Hematopoietic multipotent progenitor cell (in vitro differentiated cells): ENCODE results near the gene CFAP299. TPM values are rescaled to one million over a fixed set of nuclear protein-coding genes. Genes with fewer than 3 reads are reported as not detected.
A peak's percentile ranks its signal among the peaks of the same experiment; 100 is the strongest.
"Not testable (repeated sequence)": the region's sequence is repeated elsewhere in the genome, so short reads cannot be mapped to it uniquely, and the experiment has no call there.

ENCODE experiments used
- DNase-seq, 3 donors: peaks; one replicate each; pipeline ENCODE4 v3.0.0-alpha.2; 2011 to 2015; ENCODE audit warnings: low read depth in 2 of 3, low spot score in 2 of 3
- total RNA-seq: library from RNA; depleted of rRNA; stranded (reverse); fragments of >200 nt; gene quantifications from one replicate; pipeline ENCODE4 v1.2.3, GENCODE V29; 2012

Gene CFAP299
- total RNA-seq, 1 donor: 0.27 TPM

DNA sequence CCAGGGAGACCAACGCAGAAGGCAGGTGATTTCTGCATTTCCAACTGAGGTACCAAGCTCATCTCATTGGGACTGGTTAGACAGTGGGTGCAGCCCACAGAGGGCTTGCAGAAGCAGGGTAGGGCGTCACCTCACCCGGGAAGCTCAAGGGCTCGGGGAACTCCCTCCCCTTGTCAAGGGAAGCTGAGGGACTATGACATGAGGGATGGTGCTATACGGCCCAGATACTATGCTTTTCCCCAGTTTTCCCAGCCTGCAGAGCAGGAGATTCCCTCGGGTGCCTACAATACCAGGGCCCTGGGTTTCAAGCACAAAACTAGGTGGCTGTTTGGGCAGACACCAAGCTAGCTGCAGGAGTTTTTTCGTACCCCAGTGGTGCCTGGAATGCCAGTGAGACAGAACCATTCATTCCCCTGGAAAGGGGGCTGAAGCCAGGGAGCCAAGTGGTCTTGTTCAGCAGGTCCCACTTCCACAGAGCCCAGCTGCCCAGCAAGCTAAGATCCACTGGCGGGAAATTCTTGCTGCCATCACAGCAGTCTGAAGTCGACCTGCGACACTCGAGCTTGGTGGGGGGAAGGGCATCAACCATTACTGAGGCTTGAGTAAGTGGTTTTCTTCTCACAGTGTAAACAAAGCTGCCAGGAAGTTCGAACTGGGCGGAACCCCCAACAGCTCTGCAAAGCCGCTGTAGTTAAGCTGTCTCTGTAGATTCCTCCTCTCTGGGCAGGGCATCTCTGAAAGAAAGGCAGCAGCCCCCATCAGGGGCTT lies 103.9 kb downstream of the CFAP299 start:
- not testable (repeated sequence) for DNase-seq

DNA sequence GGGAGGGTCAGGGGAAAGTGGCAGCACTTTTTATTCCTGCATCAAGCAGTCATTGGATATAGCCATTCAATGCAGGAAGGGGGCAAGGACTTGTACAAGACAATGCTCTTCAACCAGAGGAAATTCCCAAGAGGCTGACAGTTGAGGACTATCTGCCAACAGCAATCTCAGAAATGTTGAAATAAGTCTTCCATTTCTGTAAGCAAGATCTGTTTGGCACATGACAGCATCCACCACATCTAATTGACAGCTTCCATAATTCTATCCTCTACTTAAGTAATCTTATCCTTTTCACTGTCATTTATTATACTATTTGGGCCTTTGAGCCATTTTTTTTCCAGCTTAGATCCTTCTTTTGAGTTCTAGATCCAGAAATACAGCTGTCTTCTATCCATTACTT lies 110.7 kb downstream of the CFAP299 start:
- no peak for DNase-seq

DNA sequence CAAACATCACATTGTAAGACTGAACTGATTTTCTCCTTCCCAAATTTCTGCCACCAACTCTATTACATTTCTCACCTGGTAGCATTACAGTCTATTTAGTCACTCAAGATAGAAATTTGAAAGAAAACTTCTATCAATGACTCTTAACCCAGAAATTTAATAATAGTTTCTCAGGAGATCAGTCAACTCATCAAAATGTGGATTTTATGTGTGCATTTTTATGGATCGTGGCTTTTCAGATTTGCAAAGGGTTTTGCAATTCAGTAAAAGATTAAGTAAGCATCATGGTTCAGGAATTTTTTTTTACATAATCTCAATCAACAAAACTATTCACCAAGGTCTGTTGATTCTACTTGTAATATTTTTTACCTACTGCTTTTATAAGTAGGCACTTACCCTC lies 111.1 kb downstream of the CFAP299 start:
- DNase-seq: no peak

DNA sequence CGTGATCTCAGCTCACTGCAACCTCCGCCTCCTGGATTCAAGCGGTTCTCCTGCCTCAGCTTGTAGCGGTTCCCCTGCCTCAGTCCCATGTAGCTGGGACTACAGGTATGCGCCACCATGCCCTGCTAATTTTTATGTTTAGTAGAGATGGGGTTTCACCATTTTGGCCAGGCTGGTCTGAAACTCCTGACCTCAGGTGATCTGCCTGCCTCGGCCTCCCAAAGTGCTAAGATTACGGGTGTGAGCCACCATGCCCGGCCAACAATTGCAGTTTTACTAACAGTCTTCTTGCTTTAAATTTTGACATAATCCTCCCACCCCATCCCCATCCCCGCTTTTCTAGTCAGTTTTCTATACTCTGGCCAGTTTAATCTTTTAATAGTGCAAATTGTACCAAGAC lies 112.0 kb downstream of the CFAP299 start:
- no peak for DNase-seq

DNA sequence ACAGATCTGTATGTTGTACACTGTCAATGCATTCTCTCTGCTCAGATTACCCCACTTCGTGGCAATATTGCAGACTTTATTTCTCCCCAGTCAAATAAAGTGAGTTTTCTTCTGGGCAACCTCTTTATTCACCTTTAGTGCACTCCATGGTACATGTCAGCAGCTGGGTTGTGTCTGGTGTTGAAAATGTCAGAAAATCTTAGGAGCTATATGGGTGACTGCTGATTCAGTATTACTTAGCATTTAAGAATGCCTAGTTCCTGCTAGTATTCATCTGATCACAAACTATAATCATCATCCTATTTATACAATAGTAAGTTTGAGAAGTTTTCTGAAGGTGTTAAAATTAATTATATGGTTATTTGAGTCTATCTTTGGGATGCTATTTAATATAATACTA lies 112.5 kb downstream of the CFAP299 start:
- no peak for DNase-seq

DNA sequence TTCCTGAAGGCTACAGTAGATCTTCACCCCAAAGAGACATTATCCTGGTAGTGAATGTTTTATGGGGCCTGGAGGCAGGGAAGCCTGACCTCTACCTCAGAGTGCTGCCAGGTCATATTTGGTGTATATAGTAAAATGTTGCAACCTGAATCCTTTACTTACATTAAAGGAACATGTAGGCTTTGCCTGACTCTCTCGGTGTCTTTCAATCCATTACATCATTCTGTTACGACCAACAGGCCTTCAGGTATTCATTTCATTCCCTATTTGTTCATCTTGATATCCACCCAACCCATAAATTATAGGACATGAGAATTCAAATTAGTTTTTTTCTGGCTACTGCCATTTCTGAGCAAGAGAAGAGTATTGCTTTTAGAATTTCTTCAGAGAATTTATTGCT lies 116.5 kb downstream of the CFAP299 start:
- DNase-seq: no peak

DNA sequence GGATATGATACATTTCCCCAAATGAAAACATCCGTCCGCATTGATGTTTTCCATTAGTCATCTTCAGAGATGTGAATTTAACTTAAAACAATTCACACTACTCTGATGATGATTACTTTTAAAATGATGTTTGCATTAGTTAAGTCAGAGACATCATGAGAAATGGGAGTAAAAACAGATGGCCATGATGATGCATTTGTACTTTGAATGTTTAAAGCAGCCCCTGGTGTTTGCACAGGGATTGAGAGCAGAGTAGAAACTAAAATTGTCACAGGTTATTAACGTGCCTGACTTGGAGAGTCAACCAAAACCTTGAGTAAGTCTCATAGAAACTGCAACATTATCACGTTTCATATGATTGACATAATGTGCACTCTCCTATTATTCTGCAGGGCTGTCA lies 117.2 kb downstream of the CFAP299 start:
- DNase-seq: no peak

DNA sequence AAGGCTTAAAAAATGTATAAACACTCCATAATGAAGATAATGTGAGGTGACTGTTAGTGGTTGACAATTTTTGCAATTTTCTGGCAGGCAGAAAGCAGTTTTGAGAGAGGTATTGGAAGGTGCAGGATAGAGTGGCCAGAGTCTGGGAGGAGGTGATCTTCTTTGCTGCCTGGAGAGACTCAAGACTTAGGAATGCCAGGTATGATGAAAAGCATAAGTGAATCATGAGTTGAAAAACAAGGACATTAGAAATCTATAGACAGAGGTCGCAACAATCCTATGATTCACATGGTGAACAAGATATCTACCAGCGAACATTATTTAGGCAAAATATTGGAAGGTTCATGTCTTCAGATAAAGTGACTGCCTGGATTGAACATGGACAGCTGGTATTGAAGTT lies 118.5 kb downstream of the CFAP299 start:
- no peak for DNase-seq

DNA sequence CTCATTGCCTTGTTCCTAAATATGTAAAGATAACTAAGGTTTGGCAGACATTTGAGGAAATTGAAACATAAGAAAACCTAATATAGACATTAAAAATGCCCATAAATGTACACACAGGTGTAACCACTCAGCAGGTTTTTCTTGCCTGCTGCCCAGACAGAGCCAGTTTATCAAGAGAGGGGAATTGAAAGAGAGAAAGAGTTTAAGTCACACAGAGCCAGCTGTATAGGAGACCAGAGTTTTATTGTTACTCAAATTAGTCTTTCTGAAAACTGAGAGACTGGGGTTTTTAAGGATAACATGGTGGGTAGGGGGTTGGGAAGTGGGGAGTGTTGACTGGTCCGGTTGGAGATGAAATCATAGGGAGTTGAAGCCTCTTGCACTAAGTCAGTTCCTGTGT lies 119.0 kb downstream of the CFAP299 start:
- DNase-seq: no peak

DNA sequence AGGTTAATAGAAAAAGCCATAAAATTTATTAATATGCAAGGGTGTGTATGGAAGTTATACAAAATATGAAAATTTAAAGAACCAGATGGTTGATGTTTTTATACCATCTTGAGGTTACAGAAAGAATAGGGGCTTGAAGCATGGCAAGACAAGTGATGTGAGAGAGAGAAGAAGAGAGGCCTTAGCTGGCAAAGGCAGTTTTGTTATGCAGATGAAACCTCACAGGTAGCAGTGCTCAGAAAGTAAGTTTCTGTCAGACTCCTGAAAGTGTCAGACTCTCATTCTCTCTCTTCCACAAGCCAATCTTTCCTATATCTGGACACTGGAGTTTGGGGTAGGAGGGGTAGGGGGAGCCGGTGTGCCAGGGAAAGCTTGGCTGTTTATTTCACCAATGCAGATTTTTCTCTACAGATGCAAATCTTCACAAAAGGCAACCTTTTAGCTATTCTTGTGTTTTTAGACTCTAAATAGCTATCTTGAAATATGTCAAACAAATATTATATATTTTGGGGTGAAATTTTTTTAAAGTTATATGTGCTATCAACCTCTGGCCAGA lies 124.5 kb downstream of the CFAP299 start:
- DNase-seq: no peak

DNA sequence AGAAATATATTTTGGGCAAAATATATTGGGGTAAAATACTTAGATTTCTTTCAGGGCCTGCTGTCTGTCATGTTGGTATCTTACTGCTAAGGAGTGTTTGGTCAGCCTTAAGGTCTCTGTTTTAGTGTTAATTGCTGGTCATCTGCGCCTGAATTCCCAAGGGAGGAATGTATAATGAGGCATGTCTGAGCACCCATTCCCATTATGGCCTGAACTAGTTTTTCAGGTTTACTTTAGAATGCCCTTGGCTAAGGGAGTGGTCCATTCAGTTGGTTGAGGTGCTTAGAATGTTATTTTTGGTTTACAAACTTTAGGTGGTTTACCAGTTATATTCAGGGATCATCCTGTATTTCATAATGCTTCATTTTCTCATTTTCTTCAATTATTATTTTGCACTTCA lies 125.9 kb downstream of the CFAP299 start:
- DNase-seq: no peak

DNA sequence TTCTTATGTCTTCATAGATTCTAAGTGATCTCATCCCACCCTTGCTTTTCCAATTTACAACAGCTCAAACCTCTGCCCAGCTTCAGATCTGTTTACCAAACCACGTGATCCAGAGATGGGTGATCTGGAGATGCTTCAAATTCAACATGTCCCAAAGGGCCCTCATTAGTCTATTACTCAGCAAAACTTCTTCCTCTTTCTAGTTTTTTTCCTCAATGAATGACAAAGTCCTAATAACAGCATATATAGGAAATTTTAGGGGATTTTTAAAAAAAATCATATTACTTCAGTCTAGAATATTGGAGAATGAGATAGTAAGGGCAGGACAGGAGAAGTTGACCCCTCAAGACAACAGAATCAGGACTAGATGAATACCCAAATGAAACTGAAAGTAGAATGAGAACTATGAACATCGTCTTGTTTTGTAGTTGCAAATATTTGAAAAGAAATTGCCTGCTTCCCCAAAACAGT lies 127.1 kb downstream of the CFAP299 start:
- peak in 2 of 3 donors; percentile 14 to 60 for DNase-seq

DNA sequence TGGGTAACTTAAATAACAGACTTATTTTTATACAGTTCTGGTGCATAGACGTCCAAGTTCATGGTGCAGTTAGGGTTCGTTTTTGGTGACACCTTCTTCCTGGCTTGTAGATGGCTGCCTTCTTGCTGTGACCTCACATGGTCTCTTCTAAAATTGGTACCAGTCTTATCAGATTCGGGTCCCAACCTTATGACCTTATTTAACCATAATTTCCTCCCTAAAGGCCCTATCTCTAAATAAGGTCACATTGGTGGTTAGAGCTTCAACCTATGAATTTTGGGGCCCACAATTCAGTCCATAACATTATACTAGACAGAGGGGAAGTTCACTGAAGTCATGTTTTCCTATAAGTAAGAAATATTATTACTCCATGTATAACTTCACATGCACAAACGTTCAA lies 128.0 kb downstream of the CFAP299 start:
- DNase-seq: no peak

DNA sequence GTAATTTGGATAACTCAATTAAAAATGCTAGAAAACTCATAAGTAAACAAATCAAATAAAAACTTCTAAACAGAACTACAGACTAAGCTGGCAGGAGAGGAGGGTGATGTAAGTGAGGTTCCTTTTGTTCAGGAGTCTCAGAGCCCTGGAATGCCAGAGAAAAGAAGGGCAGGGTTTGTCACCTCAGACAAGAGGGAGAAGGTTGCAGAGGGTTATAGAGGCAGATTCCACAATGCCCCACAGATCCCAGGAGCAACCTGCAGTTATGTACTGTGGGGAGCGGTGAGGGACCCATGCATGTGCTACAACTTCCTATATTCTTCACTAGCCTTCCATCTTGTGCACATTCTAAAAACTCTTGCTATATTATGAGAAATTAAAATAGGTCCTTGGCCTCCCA lies 129.7 kb downstream of the CFAP299 start:
- no peak for DNase-seq

DNA sequence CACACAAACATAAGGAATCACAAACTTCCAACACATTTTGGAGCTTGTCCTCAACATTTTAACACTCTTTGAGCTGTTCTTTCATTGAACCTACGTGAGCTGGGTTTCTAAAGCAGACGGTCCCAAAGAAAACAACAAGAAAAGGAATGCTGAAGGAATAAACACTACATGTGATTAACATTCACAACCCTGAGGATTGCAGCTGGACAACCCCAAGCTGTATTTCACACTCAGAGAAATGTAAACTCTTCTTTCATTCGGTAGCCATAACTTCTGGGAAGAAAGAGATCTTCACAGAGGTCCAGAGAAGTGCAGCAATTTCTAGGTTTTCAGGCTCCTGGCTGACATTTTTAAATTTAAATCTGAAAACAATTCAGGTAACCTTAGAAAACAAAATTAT lies 130.2 kb downstream of the CFAP299 start:
- DNase-seq: no peak

DNA sequence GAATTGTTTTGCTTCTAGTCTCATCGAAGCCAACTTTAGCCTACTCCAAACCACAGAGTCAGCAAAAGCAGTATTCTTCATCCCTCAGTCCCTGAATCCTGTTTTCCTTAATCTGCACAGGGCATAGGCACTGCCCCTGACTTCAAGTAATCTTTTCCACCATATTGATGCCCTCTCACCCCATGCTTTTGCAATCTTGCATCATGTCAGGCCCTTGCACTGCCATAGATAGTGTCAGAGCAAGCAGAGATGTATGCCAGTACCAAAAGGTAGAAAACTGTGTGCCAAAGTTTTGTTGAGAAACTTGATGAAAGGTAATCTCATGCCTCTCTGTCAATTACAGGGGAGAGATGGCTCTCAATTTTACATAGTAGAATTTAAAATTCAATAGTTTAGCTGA lies 131.1 kb downstream of the CFAP299 start:
- DNase-seq: no peak

DNA sequence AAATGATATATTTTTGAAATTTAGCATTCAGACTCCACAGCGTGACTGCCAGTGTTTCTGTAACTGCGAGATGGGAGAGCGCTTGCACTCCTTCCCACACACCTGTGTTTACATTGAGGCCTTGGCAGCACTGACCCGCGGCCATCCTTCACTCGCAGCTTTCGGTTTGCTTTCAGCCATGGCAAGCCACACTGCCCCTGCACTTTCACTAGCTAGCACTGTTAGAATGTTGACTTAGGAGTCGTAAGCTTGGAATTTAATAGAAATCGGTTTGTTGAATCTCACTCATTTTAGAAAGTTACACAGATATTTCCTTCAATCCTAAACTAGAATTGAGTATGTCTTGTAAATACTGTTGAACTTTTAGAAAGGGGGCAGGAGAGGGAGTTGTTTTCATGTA lies 136.2 kb downstream of the CFAP299 start:
- DNase-seq: no peak

DNA sequence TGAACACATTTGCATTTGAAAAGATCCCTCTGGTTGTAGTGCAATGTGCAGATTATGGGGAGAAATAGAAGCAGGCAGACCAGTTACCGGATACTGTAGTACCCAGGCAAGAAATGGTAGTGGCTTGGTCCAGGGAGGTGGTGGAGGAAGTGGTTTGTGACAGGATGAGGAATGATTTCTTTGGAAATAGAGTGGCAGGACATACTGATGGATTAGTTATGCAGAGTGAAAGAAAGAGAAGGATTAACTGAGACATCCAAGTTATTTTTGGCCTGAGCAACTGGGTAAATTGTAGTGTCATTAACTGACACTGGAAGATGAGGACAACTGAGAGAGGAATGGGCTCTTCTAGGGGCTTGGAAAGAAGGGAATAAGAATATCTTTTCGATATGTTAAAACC lies 139.7 kb downstream of the CFAP299 start:
- no peak for DNase-seq

DNA sequence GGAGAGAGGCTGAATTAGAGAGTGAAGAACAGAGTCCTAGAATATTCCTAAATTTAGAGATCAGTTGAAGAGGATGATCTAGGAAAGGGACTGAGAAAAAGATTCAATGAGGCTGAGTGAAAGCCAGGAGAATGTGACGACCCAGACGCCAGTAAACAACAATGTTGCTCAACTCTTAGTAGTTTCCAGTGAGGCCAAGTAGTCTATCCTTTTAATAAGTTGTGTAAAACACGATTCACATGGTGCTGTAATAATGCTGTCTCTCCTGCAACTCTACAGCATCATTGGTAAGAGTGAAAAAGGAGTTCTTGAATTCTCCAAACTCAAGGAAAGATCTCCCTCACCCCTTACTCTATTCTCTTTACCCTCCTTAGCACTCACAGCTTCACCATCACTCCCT lies 140.3 kb downstream of the CFAP299 start:
- no peak for DNase-seq

DNA sequence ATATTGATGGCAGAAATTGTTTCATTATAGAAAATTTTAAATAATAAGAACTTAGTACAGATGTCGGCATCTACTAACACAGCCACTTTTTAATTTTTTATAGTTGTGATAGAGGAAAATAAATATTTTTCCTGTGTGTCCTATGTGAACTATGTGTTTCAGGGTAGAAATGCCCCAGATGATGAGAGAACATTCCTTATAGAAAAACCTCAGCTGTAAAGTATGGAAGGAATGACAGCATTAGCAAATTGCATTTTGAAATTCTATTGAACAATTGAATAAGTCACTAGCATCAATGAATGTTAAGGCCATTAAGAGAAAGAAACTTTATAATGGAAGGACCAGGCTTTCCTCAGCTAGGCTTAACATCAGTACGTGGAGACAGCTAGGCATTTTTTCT lies 149.2 kb downstream of the CFAP299 start:
- DNase-seq: no peak

DNA sequence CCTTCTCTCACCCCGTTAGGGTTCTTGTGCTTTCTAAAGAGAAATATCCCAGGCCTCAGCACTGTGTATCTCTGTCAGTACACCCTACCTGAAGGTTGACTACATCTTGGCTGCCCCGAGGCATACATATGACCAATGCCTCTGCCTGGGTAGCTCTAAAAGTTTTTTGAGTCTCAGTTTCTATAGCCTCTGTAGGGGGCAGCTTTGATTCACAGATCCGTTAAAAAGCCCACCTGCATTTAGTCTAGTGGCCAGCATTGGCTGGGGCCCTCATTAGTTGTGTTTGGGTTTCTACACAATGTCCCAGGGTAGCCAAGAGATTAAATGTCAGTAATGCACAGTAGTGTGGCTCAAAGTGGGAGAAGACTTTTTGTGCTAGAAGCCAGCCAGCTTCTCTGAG lies 151.1 kb downstream of the CFAP299 start:
- DNase-seq: no peak

DNA sequence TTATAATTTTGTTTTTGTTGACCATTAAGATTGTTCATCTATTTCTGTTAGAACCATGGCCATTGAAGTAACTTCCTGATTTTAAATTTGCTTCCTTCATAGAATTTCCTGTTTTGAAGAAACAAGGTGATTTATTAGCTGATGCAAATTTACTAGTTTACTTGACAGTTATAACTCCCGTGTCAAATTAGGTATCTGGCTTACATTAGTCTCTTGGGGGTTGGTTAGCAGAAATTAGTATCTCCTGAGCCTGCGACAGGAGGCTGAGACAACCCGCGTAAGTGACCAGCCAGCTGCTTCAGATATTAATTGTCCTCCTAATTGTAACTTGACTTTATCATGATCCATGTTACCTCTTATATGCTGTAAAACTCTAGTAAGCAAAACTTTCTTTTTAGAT lies 154.3 kb downstream of the CFAP299 start:
- no peak for DNase-seq

DNA sequence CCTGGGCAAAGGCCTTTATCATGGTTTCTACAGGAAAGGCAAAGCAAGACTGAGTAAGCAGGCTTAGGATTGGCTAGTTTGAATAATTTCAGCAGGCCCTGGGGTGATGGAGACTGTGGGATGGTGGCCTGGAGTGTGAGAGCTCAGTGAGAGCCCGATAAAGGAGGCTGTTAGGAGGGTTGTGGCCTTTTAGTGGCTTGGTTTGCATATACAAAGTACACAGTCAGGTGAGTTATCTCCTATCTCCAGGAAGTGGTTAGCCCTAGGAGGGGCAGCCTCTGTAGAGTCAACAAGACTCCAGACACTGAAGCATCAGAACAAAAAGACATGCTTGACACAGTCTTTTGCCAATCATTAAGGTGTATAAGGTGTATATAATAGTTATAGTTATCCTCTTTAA lies 157.2 kb downstream of the CFAP299 start:
- peak in 1 of 3 donors; percentile 37 for DNase-seq
